K562 (cell line): ENCODE measurements around the gene NRSN2. TPM values are rescaled to one million over a fixed set of nuclear protein-coding genes. Genes with fewer than 3 reads are reported as not detected.

Experiments used
- HDAC3 ChIP-seq: fragments of 450-650 bp; IDR thresholded peaks from 2 replicates; pipeline ENCODE4 v1.6.1; 2018; ENCODE audit warnings: borderline replicate concordance, mild to moderate bottlenecking, moderate library complexity; ENCODE audit not compliant: partially characterized antibody
- HDAC8 ChIP-seq: fragments of 450-650 bp; IDR thresholded peaks from 2 replicates; pipeline ENCODE4 v1.6.1; 2016; ENCODE audit warnings: mild to moderate bottlenecking, missing genetic modification characterization, moderate library complexity, missing compliant biosample characterization
- KLF13 ChIP-seq: fragments of 450-650 bp; IDR thresholded peaks from 2 replicates; pipeline ENCODE4 v1.6.1; 2016; ENCODE audit warnings: missing genetic modification characterization, low read depth, mild to moderate bottlenecking, missing compliant biosample characterization, moderate library complexity, borderline replicate concordance
- L3MBTL2 ChIP-seq: fragments of 450-650 bp; IDR thresholded peaks from 2 replicates; pipeline ENCODE4 v1.6.1; 2016; ENCODE audit warnings: mild to moderate bottlenecking, moderate library complexity
- NR0B1 ChIP-seq: fragments of 450-650 bp; IDR thresholded peaks from one replicate; pipeline ENCODE4 v1.6.1; 2018; ENCODE audit warnings: mild to moderate bottlenecking, moderate library complexity; ENCODE audit not compliant: partially characterized antibody
- RCOR1 ChIP-seq, 2 experiments: IDR thresholded peaks; 2 replicates each; pipeline ENCODE4 v1.6.1; 2012; ENCODE audit warnings: low read depth in 2 of 2, low read length in 2 of 2, borderline replicate concordance in 1 of 2, improper control_type of control experiment in 1 of 2
- TARDBP ChIP-seq: fragments of 450-650 bp; IDR thresholded peaks from 2 replicates; pipeline ENCODE4 v1.6.1; 2016
- ZBTB40 ChIP-seq, 2 experiments: fragments of 450-650 bp in 1 of 2; sonication (generic) in 1 of 2; formaldehyde crosslinking in 1 of 2; IDR thresholded peaks; 2 replicates each; pipeline versions ENCODE4 v1.7.1 to v1.9.0; 2016 to 2022; ENCODE audit warnings: inconsistent platforms in 1 of 2, mild to moderate bottlenecking in 1 of 2, missing genetic modification reagents in 1 of 2
- polyA plus RNA-seq, 8 experiments: library from polyadenylated mRNA; depleted of rRNA in 4 of 8; stranded (reverse) in 5 of 8; unstranded in 3 of 8; fragments of >200 nt; fragmentation: Nextera tagmentation in 2 of 8; fragmentation: Illumina TruSeq in 1 of 8; extraction: Ambion mirVana in 2 of 8; extraction: Trizol in 1 of 8; gene quantifications; 2 replicates each; pipeline versions ENCODE4 v1.2.1 to v1.2.3, GENCODE V29; 2011 to 2014; ENCODE audit warnings: inconsistent platforms in 1 of 8, missing spikeins in 1 of 8
- total RNA-seq, 7 experiments: library from RNA; depleted of rRNA in 6 of 7; stranded (reverse); fragments of >200 nt in 6 of 7; fragmentation: Illumina TruSeq in 2 of 7; extraction: Trizol in 2 of 7; gene quantifications; 2 replicates each; pipeline versions ENCODE4 v1.2.1 to v1.2.3, GENCODE V29; 2011 to 2021; ENCODE audit warnings: low replicate concordance in 1 of 7
- TF ChIP-seq, protein P1 (sequence below): fragments of 250-450 bp; sonication (Bioruptor Pico); IDR thresholded peaks from 2 replicates; pipeline ENCODE4 v1.5.0; 2020; ENCODE audit warnings: mild to moderate bottlenecking
- TF ChIP-seq, protein P2 (sequence below), 2 experiments: fragments of 450-650 bp; conservative IDR thresholded peaks; 2 replicates each; pipeline ENCODE4 v1.6.1; 2017; ENCODE audit warnings: mild to moderate bottlenecking in 2 of 2, moderate library complexity in 2 of 2

The NRSN2 gene
- total and polyA plus RNA-seq, 9 of the 15 experiments (the other 6 are each of a cell fraction or from before 2014, with no cell fraction given), result 7.5 to 29.7 (median 11.1) TPM

DNA sequence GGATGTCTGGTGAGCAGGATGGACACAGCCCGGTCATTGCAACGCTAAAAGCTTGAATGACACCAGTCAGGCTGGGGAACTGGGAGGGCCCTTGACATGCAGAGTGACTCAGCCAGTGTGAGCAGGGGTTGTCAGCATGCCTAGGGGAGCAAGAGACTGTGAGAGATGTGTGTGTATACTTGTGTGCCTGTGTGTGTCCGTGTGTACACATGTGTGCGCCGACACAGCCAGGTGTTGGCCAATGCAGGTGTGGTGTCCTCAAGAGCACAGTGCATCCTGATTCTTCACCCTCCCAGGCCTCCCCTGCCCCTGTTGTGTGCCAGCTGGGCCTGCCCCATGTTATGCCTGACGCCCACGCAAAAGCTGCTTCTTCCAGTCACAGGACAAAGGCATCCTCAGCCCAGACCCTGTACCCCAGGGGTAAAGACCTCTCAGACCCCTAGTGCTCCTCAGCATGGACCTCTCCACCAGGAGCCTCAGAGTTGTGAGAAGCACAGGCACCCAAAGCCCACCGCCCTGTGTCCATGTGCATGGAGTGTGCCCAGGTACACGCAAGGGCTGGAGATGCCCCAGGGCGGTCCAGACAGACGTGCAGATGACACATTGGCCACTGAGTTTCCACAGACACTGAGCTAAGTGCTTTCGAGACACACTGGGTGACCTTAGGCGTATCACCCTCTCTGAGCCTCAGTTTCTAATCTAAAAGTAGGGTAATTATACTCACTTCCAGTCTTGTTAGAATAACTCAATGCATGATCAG, 16.6 kb downstream of the NRSN2 start (continued):
- TF ChIP-seq NR0B1 (no peak), L3MBTL2 (peak; percentile 29; the same call in 1 of the 2 replicates), HDAC8 (tag) (peak; percentile 77; the same call in 1 of the 2 replicates), RCOR1 (IDR thresholded peaks at IDR 0.05; ENCODE audit: borderline replicate concordance in 1 of 2, low read depth in 2 of 2, low read length in 2 of 2) (0 out of 4 replicates have a peak, but pooled peaks of 1 of the 2 experiments have one; percentile 29), ZBTB40 (IDR thresholded peaks at IDR 0.05) (no peak), ZBTB40 (CRISPR knock-in tag; IDR thresholded peaks at IDR 0.05) (0 out of 2 replicates have a peak, but pooled peaks have one; percentile 40), HDAC3 (no peak), TARDBP (no peak), KLF13 (tag) (no peak)
- TF ChIP-seq, protein P1, sequence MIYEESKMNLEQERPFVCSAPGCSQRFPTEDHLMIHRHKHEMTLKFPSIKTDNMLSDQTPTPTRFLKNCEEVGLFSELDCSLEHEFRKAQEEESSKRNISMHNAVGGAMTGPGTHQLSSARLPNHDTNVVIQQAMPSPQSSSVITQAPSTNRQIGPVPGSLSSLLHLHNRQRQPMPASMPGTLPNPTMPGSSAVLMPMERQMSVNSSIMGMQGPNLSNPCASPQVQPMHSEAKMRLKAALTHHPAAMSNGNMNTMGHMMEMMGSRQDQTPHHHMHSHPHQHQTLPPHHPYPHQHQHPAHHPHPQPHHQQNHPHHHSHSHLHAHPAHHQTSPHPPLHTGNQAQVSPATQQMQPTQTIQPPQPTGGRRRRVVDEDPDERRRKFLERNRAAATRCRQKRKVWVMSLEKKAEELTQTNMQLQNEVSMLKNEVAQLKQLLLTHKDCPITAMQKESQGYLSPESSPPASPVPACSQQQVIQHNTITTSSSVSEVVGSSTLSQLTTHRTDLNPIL (CRISPR knock-in tag), result no peak
- TF ChIP-seq, protein P2, sequence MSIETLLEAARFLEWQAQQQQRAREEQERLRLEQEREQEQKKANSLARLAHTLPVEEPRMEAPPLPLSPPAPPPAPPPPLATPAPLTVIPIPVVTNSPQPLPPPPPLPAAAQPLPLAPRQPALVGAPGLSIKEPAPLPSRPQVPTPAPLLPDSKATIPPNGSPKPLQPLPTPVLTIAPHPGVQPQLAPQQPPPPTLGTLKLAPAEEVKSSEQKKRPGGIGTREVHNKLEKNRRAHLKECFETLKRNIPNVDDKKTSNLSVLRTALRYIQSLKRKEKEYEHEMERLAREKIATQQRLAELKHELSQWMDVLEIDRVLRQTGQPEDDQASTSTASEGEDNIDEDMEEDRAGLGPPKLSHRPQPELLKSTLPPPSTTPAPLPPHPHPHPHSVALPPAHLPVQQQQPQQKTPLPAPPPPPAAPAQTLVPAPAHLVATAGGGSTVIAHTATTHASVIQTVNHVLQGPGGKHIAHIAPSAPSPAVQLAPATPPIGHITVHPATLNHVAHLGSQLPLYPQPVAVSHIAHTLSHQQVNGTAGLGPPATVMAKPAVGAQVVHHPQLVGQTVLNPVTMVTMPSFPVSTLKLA (conservative IDR thresholded peaks at IDR 0.05), result peak in 1 of 2 experiments; percentile 16; a peak in 1 of 4 replicates
